ENCODE measurements around the gene NSG2.
"Not testable (repeated sequence)": the region's sequence is repeated elsewhere in the genome, so short reads cannot be mapped to it uniquely, and the experiment has no call there.

The NSG2 gene

GRCh38 chr5:174010365-174010764, 35.1 kb upstream of the NSG2 start:
- Histone ChIP-seq H2AFZ (ENCODE audit: low read length) (no peak overlapping the region), H3F3A (ENCODE audit: insufficient read depth, low read length) (no peaks in the 10 kb centered on the region), H3K4me1 (ENCODE audit: insufficient read depth, low read length, severe bottlenecking) (no peaks in the 10 kb centered on the region), H3K9me3 (ENCODE audit: low read length) (no peaks in the 10 kb centered on the region), H3K27me3 (ENCODE audit: insufficient read depth, low read length) (no peaks in the 10 kb centered on the region), H3K4me2 (ENCODE audit: low read length) (no peak overlapping the region), H3K27ac (ENCODE audit: low read depth, low read length, poor library complexity, severe bottlenecking) (no peak overlapping the region), H3K9me2 (ENCODE audit: low read depth, low read length) (no peaks in the 10 kb centered on the region), H3K4me3 (ENCODE audit: low read depth, low read length, poor library complexity, severe bottlenecking) (no peak overlapping the region), H4K20me1 (ENCODE audit: insufficient read depth, low read length) (no peaks in the 10 kb centered on the region), H3K36me3 (ENCODE audit: insufficient read depth, low read length) (no peaks in the 10 kb centered on the region), H3K79me2 (ENCODE audit: insufficient read depth, low read length) (no peaks in the 10 kb centered on the region), H3K9ac (ENCODE audit: low read length) (no peak overlapping the region)
- no peak for TF ChIP-seq CTCF (IDR thresholded peaks at IDR 0.05; ENCODE audit: low read length)
- TF ChIP-seq EZH2 (IDR thresholded peaks at IDR 0.05; ENCODE audit: borderline replicate concordance, low read length) = no peak

DNA sequence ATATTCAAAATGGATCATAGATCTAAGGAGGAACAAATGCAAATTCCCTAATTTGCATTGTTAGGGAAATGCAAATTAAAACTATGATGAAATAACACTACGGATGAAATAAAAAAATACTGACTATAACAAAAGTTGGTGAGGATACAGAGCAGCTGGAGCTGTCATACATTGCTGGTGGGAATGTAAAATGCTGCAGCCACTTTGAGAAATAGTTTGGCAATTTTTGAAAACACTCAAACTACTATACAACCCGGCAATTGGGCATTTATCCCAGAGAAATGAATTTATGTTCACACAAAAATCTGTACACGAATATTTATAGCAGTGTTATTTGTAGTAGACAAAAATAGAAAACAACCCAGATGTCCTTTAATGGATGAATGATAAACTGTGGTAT, 34.1 kb upstream of the NSG2 start:
- no peaks in the 10 kb centered on the region for H3K36me3 ChIP-seq (ENCODE audit: insufficient read depth, low read length)
- TF ChIP-seq CTCF (IDR thresholded peaks at IDR 0.05; ENCODE audit: low read length) (no peak), EZH2 (IDR thresholded peaks at IDR 0.05; ENCODE audit: borderline replicate concordance, low read length) (no peak)
- H3K4me1 ChIP-seq (ENCODE audit: insufficient read depth, low read length, severe bottlenecking) = no peaks in the 10 kb centered on the region
- no peaks in the 10 kb centered on the region for H3K9me2 ChIP-seq (ENCODE audit: low read depth, low read length)
- H3K79me2 ChIP-seq (ENCODE audit: insufficient read depth, low read length) = no peaks in the 10 kb centered on the region
- no peaks in the 10 kb centered on the region for H4K20me1 ChIP-seq (ENCODE audit: insufficient read depth, low read length)
- no peaks in the 10 kb centered on the region for H3K27me3 ChIP-seq (ENCODE audit: insufficient read depth, low read length)
- no peak overlapping the region for H2AFZ ChIP-seq (ENCODE audit: low read length)
- no peaks in the 10 kb centered on the region for H3F3A ChIP-seq (ENCODE audit: insufficient read depth, low read length)
- no peak overlapping the region for H3K27ac ChIP-seq (ENCODE audit: low read depth, low read length, poor library complexity, severe bottlenecking)
- H3K4me3 ChIP-seq (ENCODE audit: low read depth, low read length, poor library complexity, severe bottlenecking) = no peak overlapping the region
- no peak overlapping the region for H3K4me2 ChIP-seq (ENCODE audit: low read length)
- H3K9ac ChIP-seq (ENCODE audit: low read length) = no peak overlapping the region
- no peaks in the 10 kb centered on the region for H3K9me3 ChIP-seq (ENCODE audit: low read length)

DNA sequence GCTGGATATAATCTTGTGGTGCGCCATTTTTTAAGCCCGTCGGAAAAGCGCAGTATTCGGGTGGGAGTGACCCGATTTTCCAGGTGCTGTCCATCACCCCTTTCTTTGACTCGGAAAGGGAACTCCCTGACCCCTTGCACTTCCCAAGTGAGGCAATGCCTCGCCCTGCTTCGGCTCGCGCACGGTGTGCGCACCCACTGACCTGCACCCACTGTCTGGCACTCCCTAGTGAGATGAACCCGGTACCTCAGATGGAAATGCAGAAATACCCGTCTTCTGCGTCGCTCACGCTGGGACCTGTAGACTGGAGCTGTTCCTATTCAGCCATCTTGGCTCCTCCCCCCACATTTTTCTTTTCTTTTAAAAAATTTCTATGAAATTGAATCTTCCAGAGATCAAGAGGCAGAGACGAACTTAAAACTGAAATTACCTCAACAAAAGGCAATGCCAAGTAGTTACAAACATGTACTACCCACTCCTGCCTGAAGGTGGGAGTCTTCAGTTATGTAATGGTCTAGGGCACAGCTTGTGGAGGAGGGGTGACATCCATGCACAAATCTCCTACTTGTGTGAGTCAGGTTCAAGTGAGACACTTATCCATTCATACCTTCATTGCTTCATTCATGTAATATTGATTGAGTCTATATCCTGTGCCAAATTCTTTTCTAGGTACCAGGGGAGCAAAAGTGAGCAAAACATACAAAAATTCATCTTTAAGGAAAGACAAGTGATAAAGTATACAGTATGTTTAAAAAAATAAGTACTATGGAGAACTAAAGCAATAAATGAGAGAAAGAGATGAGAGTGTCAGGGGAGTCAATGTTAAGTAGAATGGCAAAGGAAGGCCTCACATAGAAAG, 25.2 kb upstream of the NSG2 start:
- not testable (repeated sequence) for H3F3A ChIP-seq (ENCODE audit: insufficient read depth, low read length)

More for the DNA sequence above, 25.2 kb upstream of the NSG2 start:
- not testable (repeated sequence) for H4K20me1 ChIP-seq (ENCODE audit: insufficient read depth, low read length); H3K27ac ChIP-seq (ENCODE audit: low read depth, low read length, poor library complexity, severe bottlenecking); H3K9ac ChIP-seq (ENCODE audit: low read length); H3K79me2 ChIP-seq (ENCODE audit: insufficient read depth, low read length); H3K9me3 ChIP-seq (ENCODE audit: low read length); H3K4me2 ChIP-seq (ENCODE audit: low read length); H3K36me3 ChIP-seq (ENCODE audit: insufficient read depth, low read length); H3K9me2 ChIP-seq (ENCODE audit: low read depth, low read length); H2AFZ ChIP-seq (ENCODE audit: low read length); H3K27me3 ChIP-seq (ENCODE audit: insufficient read depth, low read length); H3K4me3 ChIP-seq (ENCODE audit: low read depth, low read length, poor library complexity, severe bottlenecking); H3K4me1 ChIP-seq (ENCODE audit: insufficient read depth, low read length, severe bottlenecking)
- peak; percentile 75 for TF ChIP-seq CTCF (IDR thresholded peaks at IDR 0.05; ENCODE audit: low read length)

Data from OCI-LY1 (cell line).